HUES6 (cell line): ENCODE measurements around the gene TSC2.
"Not testable (repeated sequence)": the region's sequence is repeated elsewhere in the genome, so short reads cannot be mapped to it uniquely, and the experiment has no call there.

Source experiments
- H3K27ac ChIP-seq: 2 replicates; pipeline ENCODE4 v1.7.0; 2013; ENCODE audit warnings: low read depth, mild to moderate bottlenecking, low read length, inconsistent platforms
- H3K27me3 ChIP-seq: 2 replicates; pipeline ENCODE4 v1.6.1; 2013; ENCODE audit warnings: low read length; ENCODE audit not compliant: control insufficient read depth, insufficient read depth
- H3K36me3 ChIP-seq: 2 replicates; pipeline ENCODE4 v1.6.1; 2013; ENCODE audit warnings: low read length; ENCODE audit not compliant: control insufficient read depth, insufficient read depth
- H3K4me1 ChIP-seq: 2 replicates; pipeline ENCODE4 v1.6.1; 2013; ENCODE audit warnings: low read length; ENCODE audit not compliant: control insufficient read depth, insufficient read depth
- H3K4me3 ChIP-seq: 2 replicates; pipeline ENCODE4 v1.5.1; 2013; ENCODE audit warnings: low read depth, low read length
- H3K9ac ChIP-seq: one replicate; pipeline ENCODE4 v1.6.1; 2013; ENCODE audit warnings: mild to moderate bottlenecking, low read length
- H3K9me3 ChIP-seq: 2 replicates; pipeline ENCODE4 v1.6.1; 2013; ENCODE audit warnings: low read depth, low read length; ENCODE audit not compliant: control insufficient read depth, insufficient read depth

The TSC2 gene

GRCh38 chr16:2110332-2111008 lies 62.7 kb downstream of the TSC2 start:
- peaks cover 43% of the 10 kb centered on the region for H3K36me3 ChIP-seq
- H3K4me3 ChIP-seq, H3K27ac ChIP-seq, H3K9ac ChIP-seq, H3K27me3 ChIP-seq, H3K9me3 ChIP-seq, H3K4me1 ChIP-seq: not testable (repeated sequence)

GRCh38 chr16:2111009-2111353 lies 63.2 kb downstream of the TSC2 start:
- not testable (repeated sequence) for H3K4me3 ChIP-seq, H3K27me3 ChIP-seq, H3K9me3 ChIP-seq, H3K9ac ChIP-seq, H3K4me1 ChIP-seq, H3K27ac ChIP-seq
- peaks cover 39% of the 10 kb centered on the region for H3K36me3 ChIP-seq

- H3K4me3 ChIP-seq, H3K27ac ChIP-seq, H3K9me3 ChIP-seq, H3K27me3 ChIP-seq, H3K9ac ChIP-seq, H3K4me1 ChIP-seq: not testable (repeated sequence)
- peaks cover 39% of the 10 kb centered on the region for H3K36me3 ChIP-seq
Measured at GRCh38 chr16:2111412-2112335, 63.9 kb downstream of the TSC2 start.

GRCh38 chr16:2112539-2113106 lies 64.8 kb downstream of the TSC2 start:
- H3K36me3 ChIP-seq: peaks cover 34% of the 10 kb centered on the region
- not testable (repeated sequence) for H3K4me1 ChIP-seq, H3K9me3 ChIP-seq, H3K27ac ChIP-seq, H3K27me3 ChIP-seq, H3K9ac ChIP-seq, H3K4me3 ChIP-seq

GRCh38 chr16:2114225-2114624 lies 66.4 kb downstream of the TSC2 start:
- H3K27ac ChIP-seq, H3K4me1 ChIP-seq, H3K4me3 ChIP-seq, H3K9ac ChIP-seq, H3K9me3 ChIP-seq, H3K27me3 ChIP-seq: not testable (repeated sequence)
- peaks cover 23% of the 10 kb centered on the region for H3K36me3 ChIP-seq

GRCh38 chr16:2114885-2115590 lies 67.3 kb downstream of the TSC2 start:
- not testable (repeated sequence) for H3K9ac ChIP-seq, H3K4me3 ChIP-seq

GRCh38 chr16:2115591-2115973 lies 67.8 kb downstream of the TSC2 start:
- Histone ChIP-seq H3K9me3 (no peaks in the 10 kb centered on the region), H3K9ac (no peak overlapping the region), H3K4me3 (no peak overlapping the region), H3K4me1 (no peaks in the 10 kb centered on the region), H3K27ac (no peak overlapping the region), H3K36me3 (peaks cover 15% of the 10 kb centered on the region), H3K27me3 (no peaks in the 10 kb centered on the region)

More at GRCh38 chr16:2114885-2115590, 67.3 kb downstream of the TSC2 start:
- not testable (repeated sequence) for H3K27ac ChIP-seq, H3K27me3 ChIP-seq, H3K4me1 ChIP-seq, H3K9me3 ChIP-seq
- H3K36me3 ChIP-seq: peaks cover 19% of the 10 kb centered on the region

GRCh38 chr16:2116428-2116827 lies 68.6 kb downstream of the TSC2 start:
- H3K4me1 ChIP-seq, H3K4me3 ChIP-seq, H3K9ac ChIP-seq, H3K9me3 ChIP-seq, H3K27me3 ChIP-seq, H3K36me3 ChIP-seq, H3K27ac ChIP-seq: not testable (repeated sequence)

GRCh38 chr16:2117341-2117740 lies 69.6 kb downstream of the TSC2 start:
- H3K27ac ChIP-seq, H3K27me3 ChIP-seq, H3K4me3 ChIP-seq, H3K9ac ChIP-seq, H3K4me1 ChIP-seq, H3K9me3 ChIP-seq, H3K36me3 ChIP-seq: not testable (repeated sequence)

- not testable (repeated sequence) for H3K27me3 ChIP-seq, H3K36me3 ChIP-seq, H3K9ac ChIP-seq, H3K4me1 ChIP-seq, H3K4me3 ChIP-seq, H3K27ac ChIP-seq, H3K9me3 ChIP-seq
Measured at GRCh38 chr16:2117960-2118722, 70.4 kb downstream of the TSC2 start.
